H1 (cell line): ENCODE results near the gene SLC13A4. TPM values are rescaled to one million over a fixed set of nuclear protein-coding genes. Genes with fewer than 3 reads are reported as not detected.

Experiments
- CTCF ChIA-PET: fragments of 300-600 bp; sonication (Branson Sonifier 250); formaldehyde crosslinking; loops from one replicate; lab custom pipeline; 2021; ENCODE audit not compliant: partially characterized antibody; lab: Charles Lee
- POLR2A ChIA-PET: fragments of 300-600 bp; sonication (Branson Sonifier 250); formaldehyde crosslinking; loops from one replicate; lab custom pipeline; 2021; ENCODE audit warnings: inconsistent platforms; ENCODE audit not compliant: partially characterized antibody; lab: Charles Lee
- DNase-seq, 2 experiments: peaks; one replicate each; pipeline versions ENCODE4 v3.0.0 to v3.0.0-alpha.2; 2010 to 2022; ENCODE audit warnings: low spot score in 2 of 2, low read depth in 1 of 2, mixed read lengths in 1 of 2
- FAIRE-seq: peaks from 2 replicates; lab custom pipeline; 2011; peaks lifted over from hg19 to GRCh38; lab: Jason Lieb, UNC
- H2AFZ ChIP-seq: 2 replicates; pipeline ENCODE4 v1.8.1; 2012; ENCODE audit warnings: low read length, inconsistent platforms
- H2AK5ac ChIP-seq: 2 replicates; pipeline ENCODE4 v1.6.1; 2013; ENCODE audit warnings: low read depth, low read length
- H2BK120ac ChIP-seq: replicated peaks from 2 replicates; pipeline ENCODE3; 2013; ENCODE audit warnings: low read depth, low read length, inconsistent platforms
- H2BK12ac ChIP-seq: 2 replicates; pipeline ENCODE4 v1.6.1; 2013; ENCODE audit warnings: low read depth, low read length
- H2BK15ac ChIP-seq: 2 replicates; pipeline ENCODE4 v1.6.1; 2013; ENCODE audit warnings: low read length
- H2BK20ac ChIP-seq: 2 replicates; pipeline ENCODE4 v1.6.1; 2013; ENCODE audit warnings: low read length
- H2BK5ac ChIP-seq: 2 replicates; pipeline ENCODE4 v1.6.1; 2013; ENCODE audit warnings: low read depth, low read length
- H3K14ac ChIP-seq: 2 replicates; pipeline ENCODE4 v1.6.1; 2013; ENCODE audit warnings: inconsistent platforms; ENCODE audit not compliant: insufficient read length
- H3K18ac ChIP-seq: 2 replicates; pipeline ENCODE4 v1.6.1; 2013; ENCODE audit warnings: low read length; ENCODE audit errors: extremely low read depth
- H3K23ac ChIP-seq: 2 replicates; pipeline ENCODE4 v1.6.1; 2013; ENCODE audit warnings: inconsistent platforms; ENCODE audit not compliant: insufficient read length
- H3K23me2 ChIP-seq: 2 replicates; pipeline ENCODE4 v1.6.1; 2013; ENCODE audit warnings: low read depth, low read length
- H3K27ac ChIP-seq: 2 replicates; pipeline ENCODE4 v1.6.1; 2011; ENCODE audit warnings: low read depth, low read length, inconsistent platforms
- H3K27me3 ChIP-seq, 4 experiments: replicated peaks in 1 of 4; 1 replicate in 1 of 4; 2 replicates in 3 of 4; pipeline versions ENCODE4 v1.6.1 to v1.8.1; 2011 to 2013; ENCODE audit warnings: low read length in 3 of 4, mild to moderate bottlenecking in 3 of 4, inconsistent platforms in 2 of 4, mixed read lengths in 2 of 4, moderate library complexity in 1 of 4; ENCODE audit not compliant: control insufficient read depth in 3 of 4, insufficient read depth in 3 of 4; ENCODE audit errors: extremely low read depth in 1 of 4
- H3K36me3 ChIP-seq, 4 experiments: 2 replicates each; pipeline versions ENCODE4 v1.6.1 to v1.8.1; 2011 to 2013; ENCODE audit warnings: mild to moderate bottlenecking in 4 of 4, low read length in 3 of 4, moderate library complexity in 2 of 4, control low read depth in 1 of 4, inconsistent platforms in 1 of 4; ENCODE audit not compliant: insufficient read depth in 4 of 4, control insufficient read depth in 2 of 4
- H3K4ac ChIP-seq: replicated peaks from 2 replicates; pipeline ENCODE3; 2013; ENCODE audit warnings: low read length, low read depth, mixed read lengths, inconsistent platforms; ENCODE audit not compliant: insufficient read length
- H3K4me1 ChIP-seq, 4 experiments: replicated peaks in 1 of 4; 1 replicate in 1 of 4; 2 replicates in 3 of 4; pipeline versions ENCODE4 v1.6.1 to v1.8.1; 2011 to 2013; ENCODE audit warnings: low read length in 3 of 4, inconsistent platforms in 2 of 4, mixed read lengths in 1 of 4; ENCODE audit not compliant: insufficient read depth in 4 of 4, control insufficient read depth in 3 of 4
- H3K4me2 ChIP-seq, 2 experiments: 2 replicates each; pipeline versions ENCODE4 v1.6.1 to v1.8.1; 2011 to 2013; ENCODE audit warnings: low read depth in 2 of 2, low read length in 2 of 2, control low read depth in 1 of 2, inconsistent platforms in 1 of 2, mild to moderate bottlenecking in 1 of 2; ENCODE audit not compliant: insufficient read depth in 1 of 2
- H3K4me3 ChIP-seq, 4 experiments: fragments of 200-600, 300-600 bp in 1 of 4; sonication (generic), shearing (Covaris generic), sonication (Bioruptor Twin) in 1 of 4; 2 replicates each; pipeline versions ENCODE4 v1.5.1 to v1.8.1; 2011 to 2016; ENCODE audit warnings: low read length in 4 of 4, low read depth in 3 of 4, control low read depth in 2 of 4, inconsistent platforms in 2 of 4, mild to moderate bottlenecking in 2 of 4, mixed read lengths in 1 of 4, moderate library complexity in 1 of 4; ENCODE audit not compliant: insufficient read depth in 2 of 4; ENCODE audit errors: extremely low read depth in 1 of 4
- H3K56ac ChIP-seq: replicated peaks from 2 replicates; pipeline ENCODE3; 2013; ENCODE audit warnings: low read depth, mild to moderate bottlenecking, mixed read lengths, low read length, inconsistent platforms; ENCODE audit not compliant: insufficient read length
- H3K79me1 ChIP-seq: 2 replicates; pipeline ENCODE4 v1.6.1; 2013; ENCODE audit warnings: low read depth, low read length, control low read depth
- H3K79me2 ChIP-seq, 2 experiments: 2 replicates each; pipeline versions ENCODE4 v1.6.1 to v1.8.1; 2012 to 2013; ENCODE audit warnings: low read length in 2 of 2, mild to moderate bottlenecking in 2 of 2, inconsistent platforms in 1 of 2; ENCODE audit not compliant: insufficient read depth in 2 of 2, control insufficient read depth in 1 of 2
- H3K9ac ChIP-seq, 4 experiments: replicated peaks in 1 of 4; 1 replicate in 1 of 4; 2 replicates in 3 of 4; pipeline versions ENCODE4 v1.6.1 to v1.8.1; 2011 to 2013; ENCODE audit warnings: low read depth in 3 of 4, low read length in 3 of 4, control low read depth in 2 of 4, mild to moderate bottlenecking in 2 of 4, moderate library complexity in 2 of 4, inconsistent platforms in 1 of 4; ENCODE audit errors: extremely low read depth in 1 of 4
- H3K9me3 ChIP-seq, 2 experiments: 2 replicates each; pipeline versions ENCODE4 v1.6.1 to v1.8.1; 2012 to 2013; ENCODE audit warnings: mild to moderate bottlenecking in 2 of 2, moderate library complexity in 2 of 2, control low read depth in 1 of 2, inconsistent platforms in 1 of 2, low read depth in 1 of 2, low read length in 1 of 2, mixed read lengths in 1 of 2; ENCODE audit not compliant: insufficient read depth in 2 of 2
- H4K20me1 ChIP-seq, 2 experiments: replicated peaks in 1 of 2; 2 replicates each; pipeline versions ENCODE3 to v1.8.1; 2011 to 2013; ENCODE audit warnings: inconsistent platforms in 2 of 2, low read length in 2 of 2, mild to moderate bottlenecking in 1 of 2; ENCODE audit not compliant: insufficient read depth in 2 of 2, control insufficient read depth in 1 of 2
- H4K5ac ChIP-seq: 2 replicates; pipeline ENCODE4 v1.6.1; 2013; ENCODE audit warnings: low read length, low read depth, mixed read lengths, inconsistent platforms; ENCODE audit not compliant: insufficient read length
- H4K8ac ChIP-seq: 2 replicates; pipeline ENCODE4 v1.8.0; 2013; ENCODE audit warnings: mild to moderate bottlenecking, moderate library complexity, low read length, inconsistent platforms; ENCODE audit not compliant: insufficient read depth; ENCODE audit errors: extremely low read depth
- H4K91ac ChIP-seq: replicated peaks from 2 replicates; pipeline ENCODE3; 2013; ENCODE audit warnings: low read length, mixed read lengths, inconsistent platforms; ENCODE audit not compliant: insufficient read length
- BRCA1 ChIP-seq: IDR thresholded peaks from 2 replicates; pipeline ENCODE4 v1.6.1; 2012; ENCODE audit warnings: low read depth, low read length, improper control_type of control experiment
- CHD2 ChIP-seq: IDR thresholded peaks from 2 replicates; pipeline ENCODE4 v1.6.1; 2012; ENCODE audit warnings: low read length, improper control_type of control experiment
- HDAC2 ChIP-seq, 2 experiments: fragments of 300-600 bp in 1 of 2; sonication (generic) in 1 of 2; IDR thresholded peaks; 2 replicates each; pipeline ENCODE4 v1.6.1; 2011 to 2012; ENCODE audit warnings: low read depth in 2 of 2, low read length in 2 of 2, mild to moderate bottlenecking in 2 of 2, moderate library complexity in 2 of 2, borderline replicate concordance in 1 of 2, inconsistent platforms in 1 of 2
- JUND ChIP-seq: IDR thresholded peaks from 2 replicates; pipeline ENCODE4 v1.6.1; 2011; ENCODE audit warnings: mild to moderate bottlenecking, improper control_type of control experiment, low read length
- KDM1A ChIP-seq: fragments of 200-600, 300-600 bp; sonication (generic); IDR thresholded peaks from 2 replicates; pipeline ENCODE4 v1.7.1; 2016; ENCODE audit warnings: mild to moderate bottlenecking, low read length, borderline replicate concordance
- MAFK ChIP-seq: IDR thresholded peaks from 2 replicates; pipeline ENCODE4 v1.6.1; 2012; ENCODE audit warnings: low read depth, mild to moderate bottlenecking, improper control_type of control experiment, low read length
- POLR2A ChIP-seq, 2 experiments: IDR thresholded peaks; 1 replicate in 1 of 2; 2 replicates in 1 of 2; pipeline ENCODE4 v1.6.1; 2011; ENCODE audit warnings: low read depth in 2 of 2, low read length in 2 of 2, mild to moderate bottlenecking in 2 of 2; ENCODE audit errors: control extremely low read depth in 1 of 2
- RAD21 ChIP-seq, 2 experiments: IDR thresholded peaks in 1 of 2; conservative IDR thresholded peaks in 1 of 2; 2 replicates each; pipeline ENCODE4 v1.6.1; 2011; ENCODE audit warnings: low read depth in 2 of 2, low read length in 2 of 2, improper control_type of control experiment in 1 of 2, inconsistent platforms in 1 of 2, mild to moderate bottlenecking in 1 of 2, moderate library complexity in 1 of 2
- RXRA ChIP-seq: IDR thresholded peaks from 2 replicates; pipeline ENCODE4 v1.6.1; 2011; ENCODE audit warnings: low read depth, mild to moderate bottlenecking, low read length, moderate library complexity; ENCODE audit not compliant: insufficient read depth
- SIRT6 ChIP-seq: IDR thresholded peaks from one replicate; pipeline ENCODE4 v1.7.1; 2012; ENCODE audit warnings: low read length, inconsistent platforms
- SP1 ChIP-seq: IDR thresholded peaks from 2 replicates; pipeline ENCODE4 v1.6.1; 2011; ENCODE audit warnings: low read depth, low read length
- SUZ12 ChIP-seq: fragments of 200-600 bp; sonication (generic); IDR thresholded peaks from 2 replicates; pipeline ENCODE4 v1.6.1; 2012; ENCODE audit warnings: mild to moderate bottlenecking, inconsistent platforms, low read length, moderate library complexity, mixed read lengths
- TAF7 ChIP-seq: optimal IDR thresholded peaks from 2 replicates; pipeline ENCODE3; 2011; ENCODE audit warnings: low read depth, mild to moderate bottlenecking, inconsistent platforms, low read length, moderate library complexity, borderline replicate concordance
- WGBS, 2 experiments: shearing (Covaris generic) in 1 of 2; methylation state at CpG; one replicate each; pipeline versions ENCODE4 v1.1.6 to v1.1.7; 2013 to 2015; ENCODE audit warnings: low lambda C conversion rate in 2 of 2, mixed read lengths in 2 of 2, inconsistent platforms in 1 of 2, low coverage in 1 of 2, missing lambda C conversion rate in 1 of 2; ENCODE audit not compliant: insufficient replicate concordance in 2 of 2, insufficient coverage in 1 of 2, insufficient read length in 1 of 2; ENCODE audit errors: extremely low coverage in 1 of 2, missing lambda C conversion rate in 1 of 2; 5-methylcytosine and 5-hydroxymethylcytosine counted together
- polyA plus RNA-seq, 7 experiments: library from polyadenylated mRNA; depleted of rRNA in 3 of 7; stranded (reverse) in 5 of 7; unstranded in 2 of 7; fragments of >200 nt in 5 of 7; fragments of 200-250 nt in 2 of 7; gene quantifications; 1 replicate in 5 of 7; 2 replicates in 1 of 7; 4 replicates in 1 of 7; pipeline versions ENCODE4 v1.2.1 to v1.2.3, GENCODE V29; 2011 to 2013; ENCODE audit warnings: missing spikeins in 2 of 7, mixed read lengths in 2 of 7
- total RNA-seq: library from RNA; stranded (reverse); fragmentation: NEBNext Ultra II Directional; extraction: Animal tissue kit (Norgen Biotek cat#: 25700); gene quantifications from 2 replicates; pipeline ENCODE4 v1.2.1, GENCODE V29; 2021
- TF ChIP-seq, protein P1 (sequence below): IDR thresholded peaks from 2 replicates; pipeline ENCODE4 v1.6.1; 2011; ENCODE audit warnings: low read depth, mild to moderate bottlenecking, low read length; ENCODE audit not compliant: insufficient read depth

SLC13A4 gene
- total and polyA plus RNA-seq, 2 of the 8 experiments (the other 6 are each of a cell fraction or from before 2014, with no cell fraction given) = 3.9 to 7.5 TPM

DNA sequence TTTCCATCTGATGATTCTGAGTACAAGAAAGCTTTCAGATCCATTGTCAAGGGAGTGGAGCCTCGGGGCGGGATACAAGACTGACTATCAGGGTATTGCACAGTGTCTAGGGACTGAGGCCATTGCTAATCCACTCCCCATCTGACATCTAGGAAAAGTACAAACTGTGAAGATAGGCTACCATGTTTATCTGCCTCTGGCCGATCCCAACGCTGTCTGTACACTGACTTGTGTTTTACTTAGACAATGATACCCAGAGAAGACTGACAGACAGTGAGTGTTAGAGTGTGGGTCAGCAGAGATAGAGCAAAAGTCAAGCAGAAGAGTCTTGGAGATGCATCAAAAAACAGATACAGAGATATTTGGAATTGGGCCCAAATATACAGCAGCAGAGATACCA is 3.1 kb upstream of the SLC13A4 start:
- Histone ChIP-seq H4K8ac (no peak overlapping the region), H3K23ac (no peak overlapping the region), H3K4me1 (peaks cover 3 to 6% (median 5%) of the 10 kb centered on the region in 4 experiments; a peak in 5 of 7 replicates), H2BK5ac (no peak overlapping the region), H3K27me3 (no peaks in the 10 kb centered on the region), H3K18ac (no peak overlapping the region), H3K27ac (no peak overlapping the region), H3K4me3 (no peak overlapping the region), H3K4ac (no peak overlapping the region), H2AK5ac (no peak overlapping the region), H4K20me1 (no peaks in the 10 kb centered on the region), H2AFZ (no peak overlapping the region), H2BK20ac (no peak overlapping the region), H2BK15ac (no peak overlapping the region), H2BK12ac (no peak overlapping the region), H3K79me1 (no peaks in the 10 kb centered on the region), H2BK120ac (no peak overlapping the region), H3K14ac (no peak overlapping the region), H3K79me2 (no peaks in the 10 kb centered on the region), H3K9me3 (no peaks in the 10 kb centered on the region), H3K9ac (no peak overlapping the region), H4K5ac (no peak overlapping the region), H3K4me2 (no peak overlapping the region), H3K23me2 (no peaks in the 10 kb centered on the region), H3K36me3 (no peaks in the 10 kb centered on the region), H3K56ac (no peak overlapping the region), H4K91ac (no peak overlapping the region)
- CTCF ChIA-PET = interaction anchor here (1.0 to 1.2 kb wide), 2 partner anchors 17 to 20 kb away, joined by 3 to 4 read pairs; no protein-coding TSS in a partner anchor
- no peak for TF ChIP-seq SIRT6
- no peak for TF ChIP-seq POLR2A (IDR thresholded peaks at IDR 0.05; ENCODE audit: control extremely low read depth in 1 of 2, low read depth in 2 of 2, low read length in 2 of 2)
- TF ChIP-seq RXRA = no peak
- TF ChIP-seq MAFK = no peak
- no peak for TF ChIP-seq SUZ12
- no peak for TF ChIP-seq RAD21 (IDR thresholded peaks at IDR 0.05 in 1 of 2, conservative IDR thresholded peaks at IDR 0.05 in 1 of 2; ENCODE audit: low read depth in 2 of 2, low read length in 2 of 2)
- TF ChIP-seq TAF7 = no peak
- no peak for TF ChIP-seq SP1
- no peak for TF ChIP-seq HDAC2 (IDR thresholded peaks at IDR 0.05; ENCODE audit: borderline replicate concordance in 1 of 2, low read depth in 2 of 2, low read length in 2 of 2)
- no peak for TF ChIP-seq BRCA1
- TF ChIP-seq JUND = no peak
- TF ChIP-seq, protein P1, sequence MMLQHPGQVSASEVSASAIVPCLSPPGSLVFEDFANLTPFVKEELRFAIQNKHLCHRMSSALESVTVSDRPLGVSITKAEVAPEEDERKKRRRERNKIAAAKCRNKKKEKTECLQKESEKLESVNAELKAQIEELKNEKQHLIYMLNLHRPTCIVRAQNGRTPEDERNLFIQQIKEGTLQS = no peak
- no peak for TF ChIP-seq KDM1A
- TF ChIP-seq CHD2 = no peak
- DNase-seq (no peak), FAIRE-seq (no peak)
- 93% methylated on average over 4 of the region's 4 CpGs; no CpG with 5 or more reads in 1 of the 2 experiments for WGBS, 2 experiments
- POLR2A ChIA-PET = no interaction called here
